Measurements from ENCODE around the gene ZNF426. TPM values are rescaled to one million over a fixed set of nuclear protein-coding genes. Genes with fewer than 3 reads are reported as not detected.

The ZNF426 gene
- total and polyA plus RNA-seq, 7 experiments from 2014 or later: 11.2 to 22.6 (median 15.8) TPM

GRCh38 chr19:9474975-9475374 is 63.5 kb downstream of the ZNF426 start:
- CTCF ChIA-PET: no interaction called here
- DNase-seq: no peak

More at GRCh38 chr19:9474975-9475374, 63.5 kb downstream of the ZNF426 start:
- no peaks in the 10 kb centered on the region for H3K4me1 ChIP-seq (ENCODE audit: control insufficient read depth in 2 of 2, insufficient read depth in 2 of 2, low read length in 2 of 2)
- Mint-ChIP-seq H3K27me3 (peaks cover 0 to 3% (median 0%) of the 10 kb centered on the region in 5 donors), H3K4me1 (no peaks in the 10 kb centered on the region), H3K27ac (no peak overlapping the region), H3K9me3 (peaks cover 8 to 99% (median 53%) of the 10 kb centered on the region in 11 donors), H3K4me3 (no peak overlapping the region), H3K36me3 (peaks cover 0 to 29% (median 3%) of the 10 kb centered on the region in 5 donors)
- no peaks in the 10 kb centered on the region for H3K36me3 ChIP-seq (ENCODE audit: control insufficient read depth in 2 of 3, insufficient read depth in 3 of 3, low read length in 3 of 3)
- ATAC-seq: no peak
- POLR2A ChIA-PET: no interaction called here
- H3K4me3 ChIP-seq (ENCODE audit: low read length): no peak overlapping the region
- peaks cover 0 to 18% (median 0%) of the 10 kb centered on the region in 3 experiments for H3K9me3 ChIP-seq (ENCODE audit: control insufficient read depth in 2 of 3, low read length in 3 of 3)
- H3K27me3 ChIP-seq (ENCODE audit: control insufficient read depth in 2 of 2, insufficient read depth in 2 of 2, low read length in 2 of 2): no peaks in the 10 kb centered on the region
- intact Hi-C loops (cut with micrococcal nuclease): no loop called here
- H3K27ac ChIP-seq (ENCODE audit: low read depth, low read length): no peak overlapping the region

Other genes starting within 250 kb of the ZNF426 start
- 10 to 100 TPM in 4 of 5 experiments, 1 to 10 TPM in 1; 9.1 to 19.1 (median 15.5) TPM for gene ZNF699, start 228.8 kb downstream of the ZNF426 start, total RNA-seq
- gene ZNF699, start 228.8 kb downstream of the ZNF426 start, polyA plus RNA-seq: 10 to 100 TPM in 1 of 2 donors, 1 to 10 TPM in 1; 9.8 to 28.5 TPM
- gene ZNF559, start 214.5 kb downstream of the ZNF426 start, total RNA-seq: 10 to 100 TPM in 4 of 5 experiments, 1 to 10 TPM in 1; 9.1 to 58.2 (median 16.5) TPM
- gene ZNF559, start 214.5 kb downstream of the ZNF426 start, polyA plus RNA-seq: 10 to 100 TPM; 52.2 to 56.2 TPM
- gene ZNF177, start 175.6 kb downstream of the ZNF426 start, total RNA-seq: 1 to 10 TPM in 3 of 5 experiments, under 1 TPM in 2; 0.21 to 4.3 (median 1.1) TPM
- gene ZNF177, start 175.6 kb downstream of the ZNF426 start, polyA plus RNA-seq: 1 to 10 TPM in 1 of 2 donors, under 1 TPM in 1; 0.73 to 1.2 TPM
- gene ZNF266, start 103.1 kb downstream of the ZNF426 start, total RNA-seq: 10 to 100 TPM; 34.0 to 73.9 (median 55.0) TPM
- gene ZNF266, start 103.1 kb downstream of the ZNF426 start, polyA plus RNA-seq: 10 to 100 TPM; 23.1 to 29.5 TPM
- not detected for gene ZNF560, start 40.0 kb downstream of the ZNF426 start, total RNA-seq
- not detected for gene ZNF560, start 40.0 kb downstream of the ZNF426 start, polyA plus RNA-seq
- 10 to 100 TPM; 28.3 to 49.4 (median 47.0) TPM for gene ZNF121, start 45.9 kb upstream of the ZNF426 start, total RNA-seq
- gene ZNF121, start 45.9 kb upstream of the ZNF426 start, polyA plus RNA-seq: 1 to 10 TPM; 3.3 to 5.0 TPM
- 10 to 100 TPM; 35.9 to 72.5 (median 42.3) TPM for gene ZNF561, start 82.6 kb upstream of the ZNF426 start, total RNA-seq
- 10 to 100 TPM; 17.0 to 23.0 TPM for gene ZNF561, start 82.6 kb upstream of the ZNF426 start, polyA plus RNA-seq
- gene ZNF562, start 136.5 kb upstream of the ZNF426 start, total RNA-seq: 10 to 100 TPM in 4 of 5 experiments, 1 to 10 TPM in 1; 8.9 to 18.6 (median 16.5) TPM
- gene ZNF562, start 136.5 kb upstream of the ZNF426 start, polyA plus RNA-seq: 1 to 10 TPM; 1.3 to 4.5 TPM
- 10 to 100 TPM in 3 of 5 experiments, 1 to 10 TPM in 2; 5.1 to 24.8 (median 13.0) TPM for gene ZNF846, start 230.1 kb upstream of the ZNF426 start, total RNA-seq
- 10 to 100 TPM in 1 of 2 donors, 1 to 10 TPM in 1; 6.2 to 10.0 TPM for gene ZNF846, start 230.1 kb upstream of the ZNF426 start, polyA plus RNA-seq